Body of pancreas (tissue), 4 donors: ENCODE data around the gene CYSRT1. TPM values are rescaled to one million over a fixed set of nuclear protein-coding genes. Genes with fewer than 3 reads are reported as not detected.

ENCODE experiments used
- ATAC-seq: fragments of 150-250 bp; one replicate; pipeline ENCODE4 v1.9.1; 2016
- DNase-seq, 4 donors: peaks; one replicate each; pipeline ENCODE4 v3.0.0-alpha.2; 2019
- H3K27ac ChIP-seq, 4 donors: fragments of 200-600 bp; sonication (generic); 1 replicate in 3 of 4; 2 replicates in 1 of 4; pipeline versions ENCODE4 v1.5.1 to v1.6.1; 2016 to 2019; ENCODE audit warnings: mild to moderate bottlenecking in 1 of 4, mixed read lengths in 1 of 4, moderate library complexity in 1 of 4
- H3K27me3 ChIP-seq, 2 donors: fragments of 200-600 bp; sonication (generic); one replicate each; pipeline ENCODE4 v1.6.0; 2016; ENCODE audit warnings: mild to moderate bottlenecking in 1 of 2
- H3K36me3 ChIP-seq, 2 donors: fragments of 200-600 bp; sonication (generic); replicated peaks in 1 of 2; 2 replicates each; pipeline ENCODE4 v1.5.1; 2016; ENCODE audit warnings: low read depth in 2 of 2; ENCODE audit not compliant: insufficient read depth in 1 of 2
- H3K4me1 ChIP-seq: fragments of 200-600 bp; sonication (generic); one replicate; pipeline ENCODE4 v1.6.0; 2016
- H3K4me3 ChIP-seq, 2 donors: fragments of 200-600 bp; sonication (generic); 1 replicate in 1 of 2; 2 replicates in 1 of 2; pipeline ENCODE4 v1.5.1; 2016 to 2019
- H3K9me3 ChIP-seq, 3 donors: fragments of 200-600 bp; sonication (generic); 1 replicate in 2 of 3; 2 replicates in 1 of 3; pipeline ENCODE4 v1.5.1; 2016
- POLR2A ChIP-seq, 3 donors: fragments of 450-650 bp; IDR thresholded peaks; one replicate each; pipeline ENCODE4 v1.6.1; 2016; ENCODE audit warnings: antibody characterized with exemption in 3 of 3, mild to moderate bottlenecking in 2 of 3
- WGBS, 2 donors: methylation state at CpG; one replicate each; pipeline ENCODE4 v1.1.5; 2017; 5-methylcytosine and 5-hydroxymethylcytosine counted together
- intact Hi-C: fragments of 100-400 bp; cut with DNase I; formaldehyde crosslinking; loops from one replicate; pipeline ENCODE4 v1.15.1; 2023
- total RNA-seq, 2 donors: library from RNA; depleted of rRNA; stranded (reverse); fragments of >200 nt; gene quantifications; one replicate each; pipeline ENCODE4 v1.1.0, GENCODE V29; 2016
- TF ChIP-seq, protein P1 (sequence below), 7 experiments: fragments of 450-650 bp in 4 of 7; fragments of 200-600 bp in 3 of 7; sonication (generic) in 3 of 7; IDR thresholded peaks; one replicate each; pipeline ENCODE4 v1.5.1; 2016 to 2019; ENCODE audit warnings: antibody characterized with exemption in 7 of 7

Gene CYSRT1
- total RNA-seq, 2 donors from 2014 or later: not detected

DNA sequence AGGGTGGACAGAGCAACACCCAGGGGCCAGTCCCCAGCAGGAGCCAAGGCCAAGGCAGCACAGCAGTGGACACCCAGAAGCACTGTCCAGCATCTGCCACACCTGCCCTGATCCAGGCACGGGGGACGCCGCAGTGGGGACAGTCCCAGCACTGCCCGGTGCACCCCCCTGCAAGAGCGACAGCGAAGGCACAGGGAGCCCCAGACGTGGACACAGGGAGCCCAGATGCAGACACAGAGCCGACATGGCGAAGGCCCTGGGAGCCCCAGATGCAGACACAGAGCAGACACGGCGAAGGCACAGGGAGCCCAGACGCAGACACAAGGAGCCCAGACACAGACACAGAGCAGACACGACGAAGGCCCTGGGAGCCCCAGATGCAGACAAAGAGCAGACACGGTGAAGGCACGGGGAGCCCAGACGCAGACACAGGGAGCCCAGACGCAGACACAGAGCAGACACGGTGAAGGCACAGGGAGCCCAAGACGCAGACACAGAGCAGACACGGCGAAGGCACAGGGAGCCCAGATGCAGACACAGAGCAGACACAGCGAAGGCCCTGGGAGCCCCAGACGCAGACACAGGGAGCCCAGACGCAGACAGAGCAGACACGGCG, 40.9 kb upstream of the CYSRT1 start:
- WGBS, 2 donors: 87 to 92% methylated on average over 20 to 27 of the region's 27 CpGs
- TF ChIP-seq, protein P1, sequence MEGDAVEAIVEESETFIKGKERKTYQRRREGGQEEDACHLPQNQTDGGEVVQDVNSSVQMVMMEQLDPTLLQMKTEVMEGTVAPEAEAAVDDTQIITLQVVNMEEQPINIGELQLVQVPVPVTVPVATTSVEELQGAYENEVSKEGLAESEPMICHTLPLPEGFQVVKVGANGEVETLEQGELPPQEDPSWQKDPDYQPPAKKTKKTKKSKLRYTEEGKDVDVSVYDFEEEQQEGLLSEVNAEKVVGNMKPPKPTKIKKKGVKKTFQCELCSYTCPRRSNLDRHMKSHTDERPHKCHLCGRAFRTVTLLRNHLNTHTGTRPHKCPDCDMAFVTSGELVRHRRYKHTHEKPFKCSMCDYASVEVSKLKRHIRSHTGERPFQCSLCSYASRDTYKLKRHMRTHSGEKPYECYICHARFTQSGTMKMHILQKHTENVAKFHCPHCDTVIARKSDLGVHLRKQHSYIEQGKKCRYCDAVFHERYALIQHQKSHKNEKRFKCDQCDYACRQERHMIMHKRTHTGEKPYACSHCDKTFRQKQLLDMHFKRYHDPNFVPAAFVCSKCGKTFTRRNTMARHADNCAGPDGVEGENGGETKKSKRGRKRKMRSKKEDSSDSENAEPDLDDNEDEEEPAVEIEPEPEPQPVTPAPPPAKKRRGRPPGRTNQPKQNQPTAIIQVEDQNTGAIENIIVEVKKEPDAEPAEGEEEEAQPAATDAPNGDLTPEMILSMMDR (IDR thresholded peaks at IDR 0.05): no peak
- TF ChIP-seq POLR2A (IDR thresholded peaks at IDR 0.05): no peak
- H3K4me3 ChIP-seq: no peak overlapping the region
- peaks cover 25 to 38% of the 10 kb centered on the region in 2 donors for H3K36me3 ChIP-seq
- no peak for ATAC-seq
- no peaks in the 10 kb centered on the region for H3K9me3 ChIP-seq
- intact Hi-C loops: loop anchor here (5.0 kb wide), 1 partner anchor 52 kb away; no protein-coding TSS in a partner anchor
- no peaks in the 10 kb centered on the region for H3K27me3 ChIP-seq
- H3K4me1 ChIP-seq: peaks cover 28% of the 10 kb centered on the region
- no peak overlapping the region for H3K27ac ChIP-seq
- no peak for DNase-seq

DNA sequence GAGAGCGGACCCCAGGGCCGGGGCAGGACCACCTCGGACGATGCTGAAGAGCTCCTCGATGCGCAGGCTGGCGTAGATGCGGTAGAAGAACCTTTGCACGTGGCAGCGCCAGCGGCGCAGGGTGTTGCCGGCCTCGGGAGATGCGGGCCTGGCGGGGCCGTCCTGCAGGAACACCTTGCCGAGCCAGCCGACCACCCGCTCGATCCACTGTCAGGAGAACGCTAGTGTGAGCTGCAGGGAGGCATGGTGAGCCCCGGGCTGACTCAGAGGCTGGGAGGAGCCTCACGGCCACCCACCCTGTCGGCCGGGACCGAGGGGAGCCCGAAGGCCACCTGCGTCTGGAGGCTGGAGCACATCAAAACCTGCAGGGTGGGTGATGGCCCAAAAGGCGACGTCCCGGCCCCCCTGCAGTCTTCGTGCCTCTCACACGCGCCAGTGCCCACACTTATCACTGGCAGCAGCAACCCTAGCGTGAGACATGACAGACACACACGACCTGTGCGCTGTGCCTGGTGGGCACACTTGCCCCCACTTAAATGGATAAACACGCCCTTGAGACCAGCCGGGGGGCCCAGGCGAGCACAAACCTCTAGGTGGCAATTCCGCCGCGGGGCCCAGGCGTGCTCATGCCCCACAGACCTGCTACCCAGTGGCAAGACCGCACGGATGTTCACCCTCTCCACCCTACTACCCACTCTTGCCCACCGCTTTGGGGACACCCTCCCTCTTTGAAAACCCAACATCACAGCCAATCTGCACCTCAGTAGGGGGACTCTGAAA, 39.9 kb upstream of the CYSRT1 start:
- WGBS, 2 donors: 90 to 92% methylated on average over 27 to 48 of the region's 48 CpGs
- Histone ChIP-seq H3K4me1 (peaks cover 38% of the 10 kb centered on the region), H3K27ac (no peak overlapping the region), H3K4me3 (no peak overlapping the region), H3K27me3 (no peaks in the 10 kb centered on the region), H3K36me3 (peaks cover 18 to 31% of the 10 kb centered on the region in 2 donors), H3K9me3 (no peaks in the 10 kb centered on the region)
- no peak for TF ChIP-seq POLR2A (IDR thresholded peaks at IDR 0.05)
- TF ChIP-seq, protein P1 (IDR thresholded peaks at IDR 0.05): no peak
- DNase-seq (no peak), ATAC-seq (no peak)
- intact Hi-C loops: loop anchor here (5.0 kb wide), 1 partner anchor 53 kb away; no protein-coding TSS in a partner anchor

DNA sequence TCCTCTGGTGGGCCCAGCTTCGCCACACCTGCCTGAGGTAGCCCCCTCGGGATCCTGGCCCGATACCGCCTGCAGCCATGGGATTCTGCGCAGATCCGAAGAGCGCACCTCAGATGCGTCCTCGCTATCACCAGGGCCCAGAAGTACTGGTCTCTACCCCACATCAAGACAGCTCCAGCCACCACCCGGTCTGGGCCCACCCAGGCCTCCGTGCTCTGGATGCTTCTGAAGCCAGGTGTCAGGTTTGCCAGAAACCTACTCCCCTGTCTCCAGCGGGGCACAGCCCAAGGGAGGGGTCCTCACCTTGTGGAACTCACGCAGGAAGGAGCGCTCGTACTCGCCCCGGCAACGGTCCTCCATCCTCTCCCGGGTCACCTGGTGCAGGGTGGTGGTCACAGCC, 39.1 kb upstream of the CYSRT1 start:
- Histone ChIP-seq H3K27me3 (no peaks in the 10 kb centered on the region), H3K36me3 (peaks cover 10 to 23% of the 10 kb centered on the region in 2 donors), H3K27ac (no peak overlapping the region), H3K9me3 (no peaks in the 10 kb centered on the region), H3K4me1 (peaks cover 46% of the 10 kb centered on the region), H3K4me3 (no peak overlapping the region)
- DNase-seq: no peak
- no peak for ATAC-seq
- TF ChIP-seq POLR2A (IDR thresholded peaks at IDR 0.05): no peak
- TF ChIP-seq, protein P1 (IDR thresholded peaks at IDR 0.05): no peak
- intact Hi-C loops: no loop called here
- 89 to 92% methylated on average over 5 to 19 of the region's 19 CpGs for WGBS, 2 donors

DNA sequence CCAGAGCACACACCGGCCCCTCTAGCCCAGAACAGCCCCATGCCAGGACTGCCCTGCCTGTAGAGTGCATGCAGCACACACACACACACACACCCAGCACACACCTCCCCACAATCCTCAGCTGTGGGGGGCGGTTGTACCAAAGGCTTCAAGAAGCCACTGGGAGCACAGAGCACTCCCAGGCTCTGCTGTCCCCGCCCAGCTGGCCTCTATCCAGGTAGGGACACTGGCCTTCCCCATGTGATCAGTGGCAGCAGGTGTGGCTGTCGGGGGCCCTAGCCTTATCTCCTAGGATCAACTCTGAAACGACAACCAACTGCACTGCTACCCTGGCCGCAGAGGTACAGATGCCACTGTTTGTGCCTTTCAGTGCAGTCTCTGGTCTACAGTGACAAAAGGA, 38.6 kb upstream of the CYSRT1 start:
- ATAC-seq (no peak), DNase-seq (no peak)
- WGBS, 2 donors: 43% methylated on average over 6 of the region's 6 CpGs; no CpG with 5 or more reads in 1 of the 2 donors
- intact Hi-C loops: no loop called here
- H3K4me1 ChIP-seq: peaks cover 51% of the 10 kb centered on the region
- H3K4me3 ChIP-seq: no peak overlapping the region
- no peak overlapping the region for H3K27ac ChIP-seq
- H3K36me3 ChIP-seq: peaks cover 8 to 20% of the 10 kb centered on the region in 2 donors
- no peaks in the 10 kb centered on the region for H3K27me3 ChIP-seq
- no peak for TF ChIP-seq POLR2A (IDR thresholded peaks at IDR 0.05)
- TF ChIP-seq, protein P1 (IDR thresholded peaks at IDR 0.05): no peak
- no peaks in the 10 kb centered on the region for H3K9me3 ChIP-seq
